ENCODE results near the gene BBOX1.

The BBOX1 gene

DNA sequence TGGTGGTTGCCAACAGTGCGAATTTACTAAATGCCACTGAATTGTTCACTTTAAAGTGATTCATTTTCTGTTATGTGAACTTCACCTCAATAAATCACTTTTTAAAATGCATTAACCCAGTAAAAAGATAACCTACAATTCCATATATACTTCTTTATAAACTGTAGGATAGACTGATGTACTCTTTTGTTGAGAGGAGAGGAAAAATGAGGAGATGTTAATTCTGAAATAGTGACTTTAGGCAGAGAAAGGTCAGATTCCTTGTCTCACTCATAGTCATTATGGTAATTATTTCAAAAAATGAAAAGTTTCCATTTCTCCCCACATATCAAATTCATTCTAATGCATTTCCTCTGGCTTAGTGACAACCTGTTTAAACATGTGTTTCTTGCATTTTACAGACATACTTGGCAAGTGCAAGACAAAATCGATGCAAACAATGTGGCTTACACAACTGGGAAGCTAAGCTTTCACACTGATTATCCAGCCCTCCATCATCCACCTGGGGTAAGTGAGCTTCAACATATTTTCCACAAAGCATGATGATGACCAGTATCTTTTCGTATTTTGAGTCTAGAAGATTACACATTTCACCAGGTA lies 74.5 kb downstream of the BBOX1 start:
- Histone ChIP-seq H3K4me2 (ENCODE audit: insufficient read depth, low read length) (no peak overlapping the region), H3K36me3 (ENCODE audit: insufficient read depth, low read length) (no peaks in the 10 kb centered on the region), H2AFZ (ENCODE audit: low read depth, low read length) (no peak overlapping the region), H3K4me3 (ENCODE audit: low read depth in 1 of 2, low read length in 2 of 2) (no peak overlapping the region), H3K27me3 (ENCODE audit: insufficient read depth, low read length, poor library complexity) (no peaks in the 10 kb centered on the region), H3K4me1 (ENCODE audit: insufficient read depth, low read length) (no peaks in the 10 kb centered on the region), H3K9me3 (ENCODE audit: insufficient read depth, low read length, severe bottlenecking) (no peaks in the 10 kb centered on the region), H3K27ac (ENCODE audit: low read length) (no peak overlapping the region), H3K79me2 (ENCODE audit: insufficient read depth, low read length) (no peaks in the 10 kb centered on the region), H3K9ac (ENCODE audit: low read depth, low read length) (no peak overlapping the region), H4K20me1 (ENCODE audit: insufficient read depth, low read length) (no peaks in the 10 kb centered on the region)
- ATAC-seq (ENCODE audit: insufficient read depth, low read depth) (no peak), DNase-seq (no peak)
- TF ChIP-seq EZH2 (IDR thresholded peaks at IDR 0.05; ENCODE audit: borderline replicate concordance, low read depth, low read length, severe bottlenecking), result no peak
- no peak for TF ChIP-seq CTCF (IDR thresholded peaks at IDR 0.05; ENCODE audit: borderline replicate concordance, extremely low read depth, low read length, poor library complexity, severe bottlenecking)

- no peak for ATAC-seq (ENCODE audit: insufficient read depth, low read depth)
- no peak overlapping the region for H3K9ac ChIP-seq (ENCODE audit: low read depth, low read length)
Observed at GRCh38 chr11:27116684-27117083, 76.1 kb downstream of the BBOX1 start.

DNA sequence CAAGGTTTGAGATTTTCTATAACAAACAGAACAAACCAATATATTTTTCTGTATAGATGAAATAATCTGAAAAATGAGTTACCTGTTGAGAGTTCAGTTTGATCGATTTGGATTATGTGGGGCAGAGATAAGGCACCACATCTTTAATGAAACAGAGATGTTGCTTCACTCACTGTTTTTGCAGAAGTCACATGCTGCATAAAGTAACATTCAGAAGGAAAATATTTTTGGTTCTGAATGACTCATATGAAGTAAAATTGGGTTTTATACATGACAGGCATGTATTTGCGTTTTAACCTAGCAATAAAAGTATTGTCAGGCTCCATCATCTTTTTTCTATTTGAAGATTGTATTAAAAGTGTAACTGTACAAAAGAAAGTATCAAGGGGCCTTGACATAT lies 77.8 kb downstream of the BBOX1 start:
- Histone ChIP-seq H3K4me2 (ENCODE audit: insufficient read depth, low read length) (no peak overlapping the region), H3K9ac (ENCODE audit: low read depth, low read length) (no peak overlapping the region), H3K36me3 (ENCODE audit: insufficient read depth, low read length) (no peaks in the 10 kb centered on the region), H3K4me3 (ENCODE audit: low read depth in 1 of 2, low read length in 2 of 2) (no peak overlapping the region), H3K27ac (ENCODE audit: low read length) (no peak overlapping the region), H3K9me3 (ENCODE audit: insufficient read depth, low read length, severe bottlenecking) (no peaks in the 10 kb centered on the region), H3K27me3 (ENCODE audit: insufficient read depth, low read length, poor library complexity) (no peaks in the 10 kb centered on the region), H4K20me1 (ENCODE audit: insufficient read depth, low read length) (no peaks in the 10 kb centered on the region), H3K4me1 (ENCODE audit: insufficient read depth, low read length) (no peaks in the 10 kb centered on the region), H2AFZ (ENCODE audit: low read depth, low read length) (no peak overlapping the region), H3K79me2 (ENCODE audit: insufficient read depth, low read length) (no peaks in the 10 kb centered on the region)
- ATAC-seq (ENCODE audit: insufficient read depth, low read depth) (no peak), DNase-seq (no peak)
- no peak for TF ChIP-seq CTCF (IDR thresholded peaks at IDR 0.05; ENCODE audit: borderline replicate concordance, extremely low read depth, low read length, poor library complexity, severe bottlenecking)
- TF ChIP-seq EZH2 (IDR thresholded peaks at IDR 0.05; ENCODE audit: borderline replicate concordance, low read depth, low read length, severe bottlenecking), result no peak

More at GRCh38 chr11:27116684-27117083, 76.1 kb downstream of the BBOX1 start:
- Histone ChIP-seq H3K36me3 (ENCODE audit: insufficient read depth, low read length) (no peaks in the 10 kb centered on the region), H3K27me3 (ENCODE audit: insufficient read depth, low read length, poor library complexity) (no peaks in the 10 kb centered on the region), H3K9me3 (ENCODE audit: insufficient read depth, low read length, severe bottlenecking) (no peaks in the 10 kb centered on the region), H3K4me3 (ENCODE audit: low read depth in 1 of 2, low read length in 2 of 2) (no peak overlapping the region), H2AFZ (ENCODE audit: low read depth, low read length) (no peak overlapping the region), H3K79me2 (ENCODE audit: insufficient read depth, low read length) (no peaks in the 10 kb centered on the region), H4K20me1 (ENCODE audit: insufficient read depth, low read length) (no peaks in the 10 kb centered on the region), H3K27ac (ENCODE audit: low read length) (no peak overlapping the region), H3K4me1 (ENCODE audit: insufficient read depth, low read length) (no peaks in the 10 kb centered on the region), H3K4me2 (ENCODE audit: insufficient read depth, low read length) (no peak overlapping the region)
- no peak for TF ChIP-seq EZH2 (IDR thresholded peaks at IDR 0.05; ENCODE audit: borderline replicate concordance, low read depth, low read length, severe bottlenecking)
- TF ChIP-seq CTCF (IDR thresholded peaks at IDR 0.05; ENCODE audit: borderline replicate concordance, extremely low read depth, low read length, poor library complexity, severe bottlenecking), result no peak
- DNase-seq, result no peak
